ENCODE results near the gene PAK4. TPM values are rescaled to one million over a fixed set of nuclear protein-coding genes. Genes with fewer than 3 reads are reported as not detected.

Gene PAK4
- total RNA-seq, 2 experiments from 2014 or later, result 9.8 to 11.5 TPM

- DNase-seq (no peak), ATAC-seq (no peak)
- no peak for TF ChIP-seq CTCF (IDR thresholded peaks at IDR 0.05)
- intact Hi-C loops (cut with micrococcal nuclease), result no loop called here
- H3K4me1 Mint-ChIP-seq (ENCODE audit: low read depth), result peaks cover 5% of the 10 kb centered on the region
- ChIA-PET CTCF (no interaction called here), POLR2A (interaction anchor here (0.6 kb wide), 1 partner anchor 27 kb away, joined by 3 read pairs; no protein-coding TSS in a partner anchor)
- H3K36me3 Mint-ChIP-seq (ENCODE audit: low read depth), result no peaks in the 10 kb centered on the region
- H3K9me3 Mint-ChIP-seq, result no peaks in the 10 kb centered on the region
- H3K4me3 Mint-ChIP-seq, result no peak overlapping the region
- H3K27me3 Mint-ChIP-seq, result peaks cover 23% of the 10 kb centered on the region
- no peak overlapping the region for H3K27ac Mint-ChIP-seq
Observed at GRCh38 chr19:39097299-39097698, 28.3 kb upstream of the PAK4 start.

- intact Hi-C loops (cut with micrococcal nuclease), result no loop called here
- POLR2A ChIA-PET, result interaction anchor here (0.6 kb wide), 1 partner anchor 27 kb away, joined by 3 read pairs; no protein-coding TSS in a partner anchor
- Mint-ChIP-seq H3K27ac (no peak overlapping the region), H3K9me3 (no peaks in the 10 kb centered on the region), H3K4me1 (ENCODE audit: low read depth) (peaks cover 5% of the 10 kb centered on the region), H3K36me3 (ENCODE audit: low read depth) (no peaks in the 10 kb centered on the region), H3K4me3 (no peak overlapping the region), H3K27me3 (peaks cover 23% of the 10 kb centered on the region)
- DNase-seq, result no peak
- ATAC-seq, result no peak
- no peak for TF ChIP-seq CTCF (IDR thresholded peaks at IDR 0.05)
- CTCF ChIA-PET, result no interaction called here
Observed at GRCh38 chr19:39097721-39098120, 27.9 kb upstream of the PAK4 start.

GRCh38 chr19:39098365-39099269, 27.0 kb upstream of the PAK4 start:
- DNase-seq (no peak), ATAC-seq (no peak)
- Mint-ChIP-seq H3K27me3 (peaks cover 22% of the 10 kb centered on the region), H3K27ac (no peak overlapping the region), H3K9me3 (no peaks in the 10 kb centered on the region), H3K4me1 (ENCODE audit: low read depth) (peaks cover 4% of the 10 kb centered on the region), H3K4me3 (no peak overlapping the region), H3K36me3 (ENCODE audit: low read depth) (no peaks in the 10 kb centered on the region)
- intact Hi-C loops (cut with micrococcal nuclease), result no loop called here
- no peak for TF ChIP-seq CTCF (IDR thresholded peaks at IDR 0.05)
- ChIA-PET POLR2A (no interaction called here), CTCF (no interaction called here)

- Mint-ChIP-seq H3K27me3 (peaks cover 21% of the 10 kb centered on the region), H3K4me1 (ENCODE audit: low read depth) (no peaks in the 10 kb centered on the region), H3K4me3 (no peak overlapping the region), H3K36me3 (ENCODE audit: low read depth) (no peaks in the 10 kb centered on the region), H3K9me3 (no peaks in the 10 kb centered on the region), H3K27ac (no peak overlapping the region)
- TF ChIP-seq CTCF (IDR thresholded peaks at IDR 0.05), result no peak
- POLR2A ChIA-PET, result no interaction called here
- ATAC-seq (no peak), DNase-seq (no peak)
- CTCF ChIA-PET, result no interaction called here
- intact Hi-C loops (cut with micrococcal nuclease), result no loop called here
Observed at GRCh38 chr19:39099341-39099740, 26.2 kb upstream of the PAK4 start.

GRCh38 chr19:39100500-39101166, 25.0 kb upstream of the PAK4 start:
- Mint-ChIP-seq H3K9me3 (no peaks in the 10 kb centered on the region), H3K27ac (no peak overlapping the region), H3K4me1 (ENCODE audit: low read depth) (no peaks in the 10 kb centered on the region), H3K27me3 (peaks cover 19% of the 10 kb centered on the region), H3K36me3 (ENCODE audit: low read depth) (no peaks in the 10 kb centered on the region), H3K4me3 (no peak overlapping the region)
- no peak for DNase-seq
- no peak for TF ChIP-seq CTCF (IDR thresholded peaks at IDR 0.05)
- CTCF ChIA-PET, result interaction anchor here (1.1 kb wide), 1 partner anchor 11 kb away, joined by 3 read pairs; no protein-coding TSS in a partner anchor
- intact Hi-C loops (cut with micrococcal nuclease), result no loop called here
- ATAC-seq, result no peak
- POLR2A ChIA-PET, result no interaction called here

Measured in activated CD8-positive, alpha-beta T cell treated with anti-CD3 and anti-CD28 coated beads for 36 hours (primary cell).